Muscle layer of duodenum (tissue), 2 donors: Measurements from ENCODE around the gene GABARAP.

Experiments used
- H3K27ac ChIP-seq: one replicate; pipeline ENCODE4 v1.7.0; 2013; ENCODE audit warnings: mild to moderate bottlenecking, low read length
- H3K27me3 ChIP-seq: one replicate; pipeline ENCODE4 v1.7.0; 2013; ENCODE audit warnings: low read depth, mild to moderate bottlenecking, control low read depth, low read length
- H3K36me3 ChIP-seq, 2 donors: one replicate each; pipeline ENCODE4 v1.7.0; 2013; ENCODE audit warnings: low read length in 2 of 2, control low read depth in 1 of 2, mild to moderate bottlenecking in 1 of 2; ENCODE audit not compliant: insufficient read depth in 2 of 2, control insufficient read depth in 1 of 2
- H3K4me1 ChIP-seq, 2 donors: one replicate each; pipeline ENCODE4 v1.7.0; 2013; ENCODE audit warnings: low read length in 2 of 2, mild to moderate bottlenecking in 2 of 2, control low read depth in 1 of 2, moderate library complexity in 1 of 2; ENCODE audit not compliant: insufficient read depth in 2 of 2, control insufficient read depth in 1 of 2
- H3K4me3 ChIP-seq, 2 donors: one replicate each; pipeline ENCODE4 v1.7.0; 2013; ENCODE audit warnings: low read length in 2 of 2, low read depth in 1 of 2, mild to moderate bottlenecking in 1 of 2
- H3K9me3 ChIP-seq, 2 donors: one replicate each; pipeline ENCODE4 v1.7.0; 2013; ENCODE audit warnings: low read length in 2 of 2, control low read depth in 1 of 2, mild to moderate bottlenecking in 1 of 2; ENCODE audit not compliant: control insufficient read depth in 1 of 2
- donor health status: healthy.

The GABARAP gene

GRCh38 chr17:7281074-7281952 is 39.1 kb upstream of the GABARAP start, which contains the start of gene SLC2A4:
SLC2A4 (plus strand) TSS chr17:7281718; CDS start chr17:7281935, 217 bp downstream.
- H3K4me1 ChIP-seq = peaks cover 0 to 41% of the 10 kb centered on the region in 2 donors
- H3K9me3 ChIP-seq = no peaks in the 10 kb centered on the region
- H3K36me3 ChIP-seq = peaks cover 3 to 21% of the 10 kb centered on the region in 2 donors
- H3K27me3 ChIP-seq = no peaks in the 10 kb centered on the region
- peak within 1 kb of the TSS; percentile 86 for H3K27ac ChIP-seq
- H3K4me3 ChIP-seq = peak within 1 kb of the TSS; percentile 66 to 68

- Histone ChIP-seq H3K27me3 (no peaks in the 10 kb centered on the region), H3K4me1 (peaks cover 0 to 41% of the 10 kb centered on the region in 2 donors), H3K9me3 (no peaks in the 10 kb centered on the region), H3K36me3 (peaks cover 3 to 18% of the 10 kb centered on the region in 2 donors), H3K4me3 (peak overlapping the region; percentile 66 to 68), H3K27ac (peak overlapping the region; percentile 86)
Measured at GRCh38 chr17:7280519-7281073, 38.3 kb upstream of the GABARAP start.

GRCh38 chr17:7279448-7279847 is 37.2 kb upstream of the GABARAP start:
- Histone ChIP-seq H3K27me3 (no peaks in the 10 kb centered on the region), H3K27ac (no peak overlapping the region), H3K36me3 (peaks cover 3 to 7% of the 10 kb centered on the region in 2 donors), H3K4me1 (peaks cover 0 to 31% of the 10 kb centered on the region in 2 donors), H3K9me3 (no peaks in the 10 kb centered on the region), H3K4me3 (no peak overlapping the region)

- H3K4me3 ChIP-seq = no peak overlapping the region
- H3K27me3 ChIP-seq = peaks cover 22% of the 10 kb centered on the region
- no peak overlapping the region for H3K27ac ChIP-seq
- peaks cover 0 to 19% of the 10 kb centered on the region in 2 donors for H3K4me1 ChIP-seq
- no peaks in the 10 kb centered on the region for H3K36me3 ChIP-seq
- no peaks in the 10 kb centered on the region for H3K9me3 ChIP-seq
Measured at GRCh38 chr17:7266784-7267183, 24.5 kb upstream of the GABARAP start.

GRCh38 chr17:7263801-7264078 is 21.5 kb upstream of the GABARAP start:
- Histone ChIP-seq H3K27ac (peak overlapping the region; percentile 88), H3K4me3 (no peak overlapping the region), H3K9me3 (no peaks in the 10 kb centered on the region), H3K4me1 (peaks cover 0 to 32% of the 10 kb centered on the region in 2 donors), H3K36me3 (peaks cover 9% of the 10 kb centered on the region in 2 donors), H3K27me3 (peaks cover 28% of the 10 kb centered on the region)

GRCh38 chr17:7262935-7263800 is 20.9 kb upstream of the GABARAP start:
- Histone ChIP-seq H3K4me1 (peaks cover 0 to 32% of the 10 kb centered on the region in 2 donors), H3K4me3 (peak overlapping the region; percentile 35 to 56), H3K9me3 (no peaks in the 10 kb centered on the region), H3K27me3 (peaks cover 28% of the 10 kb centered on the region), H3K36me3 (peaks cover 14% of the 10 kb centered on the region in 2 donors), H3K27ac (peak overlapping the region; percentile 88)

- peaks cover 0 to 32% of the 10 kb centered on the region in 2 donors for H3K4me1 ChIP-seq
- peaks cover 14 to 22% of the 10 kb centered on the region in 2 donors for H3K36me3 ChIP-seq
- H3K27me3 ChIP-seq = peaks cover 28% of the 10 kb centered on the region
- H3K4me3 ChIP-seq = peak within 1 kb of the TSS; percentile 56 to 60
- H3K9me3 ChIP-seq = no peaks in the 10 kb centered on the region
- peak within 1 kb of the TSS; percentile 88 for H3K27ac ChIP-seq
Measured at GRCh38 chr17:7262192-7262934, 20.1 kb upstream of the GABARAP start, which contains the start of gene CLDN7. CLDN7 (minus strand) TSS chr17:7262478; CDS start chr17:7262043, 435 bp downstream.

- Histone ChIP-seq H3K27ac (peak overlapping the region; percentile 54), H3K4me3 (peak overlapping the region; percentile 42 to 60), H3K27me3 (peaks cover 28% of the 10 kb centered on the region), H3K4me1 (peaks cover 0 to 32% of the 10 kb centered on the region in 2 donors), H3K36me3 (peaks cover 20 to 29% of the 10 kb centered on the region in 2 donors), H3K9me3 (no peaks in the 10 kb centered on the region)
Measured at GRCh38 chr17:7261379-7262191, 19.3 kb upstream of the GABARAP start.

- Histone ChIP-seq H3K4me3 (peak overlapping the region; percentile 42 to 60), H3K4me1 (peaks cover 0 to 32% of the 10 kb centered on the region in 2 donors), H3K9me3 (no peaks in the 10 kb centered on the region), H3K27me3 (peaks cover 28% of the 10 kb centered on the region), H3K36me3 (peaks cover 25 to 36% of the 10 kb centered on the region in 2 donors), H3K27ac (peak overlapping the region; percentile 84)
Measured at GRCh38 chr17:7260651-7261378, 18.6 kb upstream of the GABARAP start.
